ENCODE results near the gene AUTS2. TPM values are rescaled to one million over a fixed set of nuclear protein-coding genes. Genes with fewer than 3 reads are reported as not detected.

Gene AUTS2
- total RNA-seq, 4 donors from 2014 or later: 14.9 to 27.2 (median 17.5) TPM

GRCh38 chr7:70830426-70830825, 1232.2 kb downstream of the AUTS2 start:
- Histone ChIP-seq H3K27me3 (no peaks in the 10 kb centered on the region), H3K27ac (no peak overlapping the region), H3K4me3 (replicated peaks in 1 of 3) (no peak overlapping the region), H3K4me1 (no peaks in the 10 kb centered on the region), H3K36me3 (no peaks in the 10 kb centered on the region), H3K9me3 (no peaks in the 10 kb centered on the region)
- intact Hi-C loops (cut with DNase I): no loop called here
- WGBS, 2 donors: 78% methylated on average over 7 of the region's 7 CpGs
- TF ChIP-seq CTCF (IDR thresholded peaks at IDR 0.05) (no peak), POLR2A (IDR thresholded peaks at IDR 0.05) (no peak)
- DNase-seq: no peak

GRCh38 chr7:70833726-70834125, 1235.5 kb downstream of the AUTS2 start:
- TF ChIP-seq CTCF (IDR thresholded peaks at IDR 0.05): no peak
- no peaks in the 10 kb centered on the region for H3K36me3 ChIP-seq
- H3K27me3 ChIP-seq: no peaks in the 10 kb centered on the region
- WGBS, 2 donors: 68 to 70% methylated on average over 1 of the region's 1 CpG
- DNase-seq: no peak
- no peaks in the 10 kb centered on the region for H3K4me1 ChIP-seq
- intact Hi-C loops (cut with DNase I): no loop called here
- H3K9me3 ChIP-seq: no peaks in the 10 kb centered on the region
- H3K4me3 ChIP-seq (replicated peaks in 1 of 3): no peak overlapping the region
- H3K27ac ChIP-seq: no peak overlapping the region

GRCh38 chr7:70834424-70834823, 1236.1 kb downstream of the AUTS2 start:
- no peak overlapping the region for H3K4me3 ChIP-seq (replicated peaks in 1 of 3)
- TF ChIP-seq CTCF (IDR thresholded peaks at IDR 0.05) (no peak), POLR2A (IDR thresholded peaks at IDR 0.05) (no peak)
- 87 to 88% methylated on average over 8 of the region's 8 CpGs for WGBS, 2 donors
- DNase-seq: no peak
- H3K27ac ChIP-seq: no peak overlapping the region
- H3K36me3 ChIP-seq: no peaks in the 10 kb centered on the region
- intact Hi-C loops (cut with DNase I): no loop called here
- no peaks in the 10 kb centered on the region for H3K4me1 ChIP-seq
- no peaks in the 10 kb centered on the region for H3K27me3 ChIP-seq
- no peaks in the 10 kb centered on the region for H3K9me3 ChIP-seq

- WGBS, 2 donors: 50 to 61% methylated on average over 2 of the region's 2 CpGs
- no peak for TF ChIP-seq POLR2A (IDR thresholded peaks at IDR 0.05)
- no peak for TF ChIP-seq CTCF (IDR thresholded peaks at IDR 0.05)
- no peak for DNase-seq
- Histone ChIP-seq H3K36me3 (no peaks in the 10 kb centered on the region), H3K27me3 (no peaks in the 10 kb centered on the region), H3K4me3 (replicated peaks in 1 of 3) (no peak overlapping the region), H3K27ac (no peak overlapping the region), H3K4me1 (no peaks in the 10 kb centered on the region), H3K9me3 (no peaks in the 10 kb centered on the region)
- intact Hi-C loops (cut with DNase I): no loop called here
Measured at GRCh38 chr7:70835658-70836057, 1237.4 kb downstream of the AUTS2 start.

- no peaks in the 10 kb centered on the region for H3K9me3 ChIP-seq
- no peaks in the 10 kb centered on the region for H3K36me3 ChIP-seq
- no peaks in the 10 kb centered on the region for H3K27me3 ChIP-seq
- no peak overlapping the region for H3K4me3 ChIP-seq (replicated peaks in 1 of 3)
- intact Hi-C loops (cut with DNase I): no loop called here
- WGBS, 2 donors: 76 to 79% methylated on average over 1 of the region's 1 CpG
- no peak overlapping the region for H3K27ac ChIP-seq
- TF ChIP-seq POLR2A (IDR thresholded peaks at IDR 0.05): no peak
- TF ChIP-seq CTCF (IDR thresholded peaks at IDR 0.05): no peak
- no peak for DNase-seq
- H3K4me1 ChIP-seq: no peaks in the 10 kb centered on the region
Measured at GRCh38 chr7:70836279-70836678, 1238.0 kb downstream of the AUTS2 start.

Data from thyroid gland (tissue), 4 donors.